ENCODE data around the gene PKLR.
"Not testable (repeated sequence)": the region's sequence is repeated elsewhere in the genome, so short reads cannot be mapped to it uniquely, and the experiment has no call there.

Gene PKLR

DNA sequence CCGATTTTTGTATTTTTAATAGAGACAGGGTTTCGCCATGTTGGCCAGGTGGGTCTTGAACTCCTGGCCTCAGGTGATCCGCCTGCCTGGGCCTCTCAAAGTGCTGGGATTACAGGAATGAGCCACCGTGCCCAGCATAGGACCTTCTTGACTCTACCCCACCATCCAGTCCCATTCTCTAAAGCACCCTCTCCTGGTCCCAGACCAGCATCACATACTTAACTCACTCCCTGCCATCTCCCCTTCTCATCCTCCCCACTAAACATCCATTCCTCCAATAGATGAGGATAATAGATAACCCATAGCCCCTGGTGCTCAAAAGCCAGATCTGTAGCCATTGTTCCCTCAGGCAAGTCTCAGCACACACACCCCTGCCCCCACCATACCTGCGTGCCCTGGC is 48.0 kb downstream of the PKLR start:
- ChIA-PET CTCF (interaction anchor here (5.4 to 9.8 kb wide), 3 partner anchors 15 to 340 kb away, joined by 88 to 154 read pairs (median 150); partner anchors contain the start of genes CLK2 and RUSC1), POLR2A (no interaction called here)
- no peak for DNase-seq (ENCODE audit: extremely low spot score)
- TF ChIP-seq, protein P1, sequence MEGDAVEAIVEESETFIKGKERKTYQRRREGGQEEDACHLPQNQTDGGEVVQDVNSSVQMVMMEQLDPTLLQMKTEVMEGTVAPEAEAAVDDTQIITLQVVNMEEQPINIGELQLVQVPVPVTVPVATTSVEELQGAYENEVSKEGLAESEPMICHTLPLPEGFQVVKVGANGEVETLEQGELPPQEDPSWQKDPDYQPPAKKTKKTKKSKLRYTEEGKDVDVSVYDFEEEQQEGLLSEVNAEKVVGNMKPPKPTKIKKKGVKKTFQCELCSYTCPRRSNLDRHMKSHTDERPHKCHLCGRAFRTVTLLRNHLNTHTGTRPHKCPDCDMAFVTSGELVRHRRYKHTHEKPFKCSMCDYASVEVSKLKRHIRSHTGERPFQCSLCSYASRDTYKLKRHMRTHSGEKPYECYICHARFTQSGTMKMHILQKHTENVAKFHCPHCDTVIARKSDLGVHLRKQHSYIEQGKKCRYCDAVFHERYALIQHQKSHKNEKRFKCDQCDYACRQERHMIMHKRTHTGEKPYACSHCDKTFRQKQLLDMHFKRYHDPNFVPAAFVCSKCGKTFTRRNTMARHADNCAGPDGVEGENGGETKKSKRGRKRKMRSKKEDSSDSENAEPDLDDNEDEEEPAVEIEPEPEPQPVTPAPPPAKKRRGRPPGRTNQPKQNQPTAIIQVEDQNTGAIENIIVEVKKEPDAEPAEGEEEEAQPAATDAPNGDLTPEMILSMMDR (IDR thresholded peaks at IDR 0.05; ENCODE audit: control extremely low read depth, extremely low read depth, low read depth, missing control alignments): no peak

GRCh38 chr1:155251566-155251965 is 49.7 kb downstream of the PKLR start:
- TF ChIP-seq, protein P1 (IDR thresholded peaks at IDR 0.05; ENCODE audit: control extremely low read depth, extremely low read depth, low read depth, missing control alignments): no peak

GRCh38 chr1:155250633-155251449 is 50.4 kb downstream of the PKLR start:
- TF ChIP-seq, protein P1 (IDR thresholded peaks at IDR 0.05; ENCODE audit: control extremely low read depth, extremely low read depth, low read depth, missing control alignments): peak; percentile 100
- POLR2A ChIA-PET: interaction anchor here (0.5 to 2.7 kb wide), 4 partner anchors 9 to 734 kb away, joined by 3 to 11 read pairs (median 6); partner anchors contain the start of genes CHRNB2 and SCAMP3
- peak; percentile 96 for DNase-seq (ENCODE audit: extremely low spot score)
- CTCF ChIA-PET: interaction anchor here (0.6 to 9.8 kb wide), 93 partner anchors 10 to 815 kb away, joined by 3 to 154 read pairs (median 5); partner anchors contain the start of genes ASH1L, CLK2, FDPS and HCN3

More at GRCh38 chr1:155251566-155251965, 49.7 kb downstream of the PKLR start:
- POLR2A ChIA-PET: interaction anchor here (0.5 to 2.7 kb wide), 4 partner anchors 10 to 733 kb away, joined by 3 to 11 read pairs (median 6); partner anchors contain the start of genes CHRNB2 and SCAMP3
- no peak for DNase-seq (ENCODE audit: extremely low spot score)
- CTCF ChIA-PET: interaction anchor here (0.6 to 9.8 kb wide), 62 partner anchors 9 to 815 kb away, joined by 3 to 154 read pairs (median 6); partner anchors contain the start of genes ASH1L, CLK2, FDPS and HCN3

DNA sequence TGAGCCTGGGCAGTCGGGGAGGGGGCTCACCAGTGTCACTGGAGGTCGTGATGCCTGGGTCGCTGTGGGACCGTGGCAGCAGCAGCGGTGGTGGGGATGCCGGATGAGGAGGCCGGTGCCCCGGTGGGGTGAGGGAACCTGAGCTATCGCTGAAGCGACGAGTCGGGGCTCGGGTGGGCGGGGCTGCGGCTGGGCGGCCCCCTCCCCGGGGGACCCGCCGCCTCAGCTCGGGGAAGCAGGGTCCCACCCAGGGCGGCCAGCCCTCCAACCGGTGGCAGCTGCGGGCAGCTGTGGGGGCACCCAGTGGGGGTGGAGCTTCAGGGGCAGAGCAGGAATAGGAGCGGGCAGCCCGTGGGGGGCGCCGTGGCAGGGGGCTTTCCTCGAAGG is 51.0 kb downstream of the PKLR start:
- ChIA-PET CTCF (interaction anchor here (0.6 to 9.8 kb wide), 68 partner anchors 9 to 816 kb away, joined by 3 to 154 read pairs (median 6); partner anchors contain the start of genes CLK2, FDPS, HCN3 and KRTCAP2), POLR2A (interaction anchor here (0.5 to 2.7 kb wide), 4 partner anchors 9 to 1034 kb away, joined by 3 to 11 read pairs (median 3); partner anchors contain the start of gene SCAMP3)
- no peak for DNase-seq (ENCODE audit: extremely low spot score)
- TF ChIP-seq, protein P1 (IDR thresholded peaks at IDR 0.05; ENCODE audit: control extremely low read depth, extremely low read depth, low read depth, missing control alignments): no peak

- POLR2A ChIA-PET: no interaction called here
- CTCF ChIA-PET: interaction anchor here (0.9 to 9.8 kb wide), 6 partner anchors 9 to 346 kb away, joined by 3 to 150 read pairs (median 20); partner anchors contain the start of genes RUSC1 and SCAMP3
- no peak for DNase-seq (ENCODE audit: extremely low spot score)
- TF ChIP-seq, protein P1 (IDR thresholded peaks at IDR 0.05; ENCODE audit: control extremely low read depth, extremely low read depth, low read depth, missing control alignments): no peak
These were observed 53.3 kb downstream of the PKLR start for GRCh38 chr1:155247667-155248553.

DNA sequence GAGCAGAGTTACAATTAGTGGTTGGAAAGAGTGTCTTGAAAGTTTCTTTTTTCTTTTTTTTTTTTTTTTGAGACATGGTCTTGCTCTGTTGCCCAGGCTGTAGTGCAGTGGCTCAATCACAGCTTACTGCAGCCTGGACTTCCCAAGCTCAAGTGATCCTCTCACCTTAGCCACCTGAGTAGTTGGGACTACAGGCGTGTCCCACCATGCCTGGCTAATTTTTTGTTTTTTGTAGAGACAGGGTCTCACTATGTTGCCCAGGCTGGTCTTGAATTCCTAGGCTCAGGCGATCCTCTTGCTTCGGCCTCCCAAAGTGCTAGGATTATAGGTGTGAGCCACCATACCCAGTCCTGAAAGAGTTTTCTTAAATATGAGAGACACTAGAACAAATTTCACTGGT is 54.4 kb downstream of the PKLR start:
- DNase-seq (ENCODE audit: extremely low spot score); POLR2A ChIA-PET: not testable (repeated sequence)
- CTCF ChIA-PET: interaction anchor here (0.9 to 9.8 kb wide), 3 partner anchors 10 to 257 kb away, joined by 3 to 150 read pairs (median 3); partner anchors contain the start of gene RUSC1
